SU-DHL-6 (cell line): ENCODE results near the gene ZNF337.

ENCODE experiments used
- H2AFZ ChIP-seq: fragments of 200-600 bp; sonication (generic); 2 replicates; pipeline ENCODE4 v1.6.1; 2014; ENCODE audit warnings: low read depth, mild to moderate bottlenecking, moderate library complexity, mixed read lengths, antibody characterized with exemption, low read length; ENCODE audit not compliant: severe bottlenecking
- H3F3A ChIP-seq: fragments of 200-600 bp; shearing (Covaris generic); 2 replicates; pipeline ENCODE4 v1.6.0; 2016; ENCODE audit warnings: antibody characterized with exemption, mild to moderate bottlenecking; ENCODE audit not compliant: insufficient read depth
- H3K27ac ChIP-seq: fragments of 200-600 bp; sonication (generic); 2 replicates; pipeline ENCODE4 v1.5.1; 2016; ENCODE audit warnings: low read depth, mild to moderate bottlenecking, low read length, moderate library complexity, mixed read lengths
- H3K27me3 ChIP-seq: fragments of 200-600 bp; sonication (generic), shearing (Covaris generic); 2 replicates; pipeline ENCODE4 v1.6.0; 2014; ENCODE audit warnings: mild to moderate bottlenecking, low read length
- H3K36me3 ChIP-seq: fragments of 200-600 bp; sonication (generic); 2 replicates; pipeline ENCODE4 v1.6.1; 2014; ENCODE audit warnings: mild to moderate bottlenecking, low read length, mixed read lengths
- H3K4me2 ChIP-seq: fragments of 300-600, 200-600 bp; shearing (Covaris generic), sonication (generic); 2 replicates; pipeline ENCODE4 v1.6.0; 2014; ENCODE audit warnings: low read length, low read depth, mild to moderate bottlenecking; ENCODE audit not compliant: poor library complexity, severe bottlenecking
- H3K4me3 ChIP-seq: fragments of 200-600 bp; sonication (generic); 2 replicates; pipeline ENCODE4 v1.5.1; 2014; ENCODE audit warnings: antibody characterized with exemption, low read length, mild to moderate bottlenecking, mixed read lengths; ENCODE audit not compliant: insufficient read depth, poor library complexity, severe bottlenecking
- H3K79me2 ChIP-seq: fragments of 200-600 bp; sonication (generic); 2 replicates; pipeline ENCODE4 v1.6.1; 2014; ENCODE audit warnings: mild to moderate bottlenecking, low read length, moderate library complexity; ENCODE audit not compliant: insufficient read depth
- H3K9ac ChIP-seq: fragments of 200-600 bp; sonication (generic); 2 replicates; pipeline ENCODE4 v1.7.0; 2014; ENCODE audit warnings: mild to moderate bottlenecking, low read length
- H3K9me2 ChIP-seq: fragments of 200-600 bp; sonication (generic); replicated peaks from 2 replicates; pipeline ENCODE4 v1.6.1; 2014; ENCODE audit warnings: low read length; ENCODE audit not compliant: insufficient read depth
- H3K9me3 ChIP-seq: fragments of 200-600 bp; sonication (generic); 2 replicates; pipeline ENCODE4 v1.6.1; 2014; ENCODE audit warnings: low read length, mixed read lengths; ENCODE audit not compliant: insufficient read depth
- H4K20me1 ChIP-seq: fragments of 200-600 bp; sonication (generic); 2 replicates; pipeline ENCODE4 v1.6.1; 2014; ENCODE audit warnings: low read depth, mild to moderate bottlenecking, antibody characterized with exemption, low read length, moderate library complexity, mixed read lengths
- EZH2phosphoT487 ChIP-seq: fragments of 200-600 bp; sonication (generic), shearing (Covaris generic); conservative IDR thresholded peaks from 2 replicates; pipeline ENCODE4 v1.6.1; 2018; ENCODE audit warnings: mild to moderate bottlenecking, antibody characterized with exemption, low read length, moderate library complexity, mixed read lengths
- TF ChIP-seq, protein P1 (sequence below): fragments of 200-600 bp; sonication (generic); IDR thresholded peaks from one replicate; pipeline ENCODE4 v1.5.1; 2017; ENCODE audit warnings: antibody characterized with exemption, mild to moderate bottlenecking, low read length, moderate library complexity; ENCODE audit not compliant: insufficient read depth, poor library complexity, severe bottlenecking

Gene ZNF337

DNA sequence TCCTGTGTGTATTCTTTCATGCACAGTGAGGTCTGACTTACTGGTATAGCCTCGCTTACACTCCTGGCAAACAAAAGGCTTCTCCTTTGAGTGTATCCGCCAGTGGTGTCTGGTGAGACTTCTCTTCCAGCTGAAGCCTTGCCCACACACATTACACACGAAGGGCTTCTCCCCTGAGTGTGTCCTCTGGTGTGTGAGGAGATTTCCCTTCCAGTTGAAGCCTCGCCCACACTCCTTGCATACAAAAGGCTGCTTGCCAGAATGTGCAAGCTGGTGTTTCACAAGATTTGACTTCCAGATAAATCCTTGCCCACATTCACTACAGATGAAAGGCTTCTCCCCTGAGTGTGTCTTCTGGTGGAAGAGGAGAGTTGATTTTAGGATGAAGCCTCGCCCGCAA is 21.5 kb downstream of the ZNF337 start:
- no peak overlapping the region for H2AFZ ChIP-seq
- H3K27ac ChIP-seq: no peak overlapping the region
- H3K4me3 ChIP-seq: no peak overlapping the region
- no peak overlapping the region for H3K4me2 ChIP-seq
- H3K9ac ChIP-seq: no peak overlapping the region
- peaks cover 16% of the 10 kb centered on the region; the same call in 1 of the 2 replicates for H3K36me3 ChIP-seq
- H3K79me2 ChIP-seq: no peaks in the 10 kb centered on the region
- no peaks in the 10 kb centered on the region for H3K9me3 ChIP-seq
- no peaks in the 10 kb centered on the region for H3K27me3 ChIP-seq
- H4K20me1 ChIP-seq: no peaks in the 10 kb centered on the region
- no peaks in the 10 kb centered on the region for H3K9me2 ChIP-seq
- peaks cover 4% of the 10 kb centered on the region; the same call in 1 of the 2 replicates for H3F3A ChIP-seq
- TF ChIP-seq EZH2phosphoT487: no peak
- TF ChIP-seq, protein P1, sequence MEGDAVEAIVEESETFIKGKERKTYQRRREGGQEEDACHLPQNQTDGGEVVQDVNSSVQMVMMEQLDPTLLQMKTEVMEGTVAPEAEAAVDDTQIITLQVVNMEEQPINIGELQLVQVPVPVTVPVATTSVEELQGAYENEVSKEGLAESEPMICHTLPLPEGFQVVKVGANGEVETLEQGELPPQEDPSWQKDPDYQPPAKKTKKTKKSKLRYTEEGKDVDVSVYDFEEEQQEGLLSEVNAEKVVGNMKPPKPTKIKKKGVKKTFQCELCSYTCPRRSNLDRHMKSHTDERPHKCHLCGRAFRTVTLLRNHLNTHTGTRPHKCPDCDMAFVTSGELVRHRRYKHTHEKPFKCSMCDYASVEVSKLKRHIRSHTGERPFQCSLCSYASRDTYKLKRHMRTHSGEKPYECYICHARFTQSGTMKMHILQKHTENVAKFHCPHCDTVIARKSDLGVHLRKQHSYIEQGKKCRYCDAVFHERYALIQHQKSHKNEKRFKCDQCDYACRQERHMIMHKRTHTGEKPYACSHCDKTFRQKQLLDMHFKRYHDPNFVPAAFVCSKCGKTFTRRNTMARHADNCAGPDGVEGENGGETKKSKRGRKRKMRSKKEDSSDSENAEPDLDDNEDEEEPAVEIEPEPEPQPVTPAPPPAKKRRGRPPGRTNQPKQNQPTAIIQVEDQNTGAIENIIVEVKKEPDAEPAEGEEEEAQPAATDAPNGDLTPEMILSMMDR: no peak

DNA sequence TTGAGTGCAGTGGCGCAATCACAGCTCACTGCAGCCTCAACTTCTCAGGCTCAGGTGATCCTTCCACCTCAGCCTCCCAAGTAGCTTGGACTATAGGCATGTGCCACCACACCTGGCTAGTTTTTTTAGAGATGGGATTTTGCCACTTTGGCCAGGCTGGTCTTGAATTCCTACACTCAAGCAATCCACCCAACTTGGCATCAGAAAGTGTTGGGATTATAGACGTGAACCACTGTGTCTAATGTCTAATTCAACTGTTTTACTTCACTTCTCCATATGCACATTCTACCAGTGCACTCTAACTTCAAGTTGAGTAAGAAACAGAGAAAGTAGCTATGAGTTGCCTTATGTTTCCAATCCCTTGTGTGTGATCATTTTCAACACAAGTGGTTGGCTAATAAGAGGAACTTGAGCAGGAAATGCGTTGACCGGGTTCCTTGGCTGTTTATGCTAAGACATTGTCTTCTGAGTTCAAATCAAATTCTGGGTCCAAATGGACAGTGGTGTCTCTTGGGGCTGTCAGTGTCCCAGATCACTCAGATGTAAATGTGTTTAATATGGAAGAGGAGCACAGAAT is 23.9 kb downstream of the ZNF337 start:
- Histone ChIP-seq H3K9ac (no peak overlapping the region), H4K20me1 (no peaks in the 10 kb centered on the region), H3K4me2 (no peak overlapping the region), H3F3A (no peaks in the 10 kb centered on the region), H3K27me3 (no peaks in the 10 kb centered on the region), H3K79me2 (no peaks in the 10 kb centered on the region), H3K9me3 (no peaks in the 10 kb centered on the region), H3K9me2 (no peaks in the 10 kb centered on the region), H3K27ac (no peak overlapping the region), H3K4me3 (no peak overlapping the region), H3K36me3 (0 out of 2 replicates have a peak, but pooled peaks cover 5% of the 10 kb centered on the region), H2AFZ (no peak overlapping the region)
- TF ChIP-seq, protein P1: no peak
- no peak for TF ChIP-seq EZH2phosphoT487

GRCh38 chr20:25669826-25670422 is 26.7 kb downstream of the ZNF337 start:
- Histone ChIP-seq H3K36me3 (no peaks in the 10 kb centered on the region), H3K79me2 (no peaks in the 10 kb centered on the region), H3K4me3 (no peak overlapping the region), H3K9me3 (no peaks in the 10 kb centered on the region), H3K9ac (no peak overlapping the region), H4K20me1 (no peaks in the 10 kb centered on the region), H3F3A (no peaks in the 10 kb centered on the region), H3K4me2 (no peak overlapping the region), H3K27ac (no peak overlapping the region), H2AFZ (no peak overlapping the region), H3K27me3 (no peaks in the 10 kb centered on the region), H3K9me2 (no peaks in the 10 kb centered on the region)
- no peak for TF ChIP-seq EZH2phosphoT487
- TF ChIP-seq, protein P1: no peak
